H1 (cell line): ENCODE measurements around the gene NOL9. TPM values are rescaled to one million over a fixed set of nuclear protein-coding genes. Genes with fewer than 3 reads are reported as not detected.
A peak's percentile ranks its signal among the peaks of the same experiment; 100 is the strongest.

Source experiments
- CTCF ChIA-PET: fragments of 300-600 bp; sonication (Branson Sonifier 250); formaldehyde crosslinking; loops from one replicate; lab custom pipeline; 2021; ENCODE audit not compliant: partially characterized antibody; lab: Charles Lee
- POLR2A ChIA-PET: fragments of 300-600 bp; sonication (Branson Sonifier 250); formaldehyde crosslinking; loops from one replicate; lab custom pipeline; 2021; ENCODE audit warnings: inconsistent platforms; ENCODE audit not compliant: partially characterized antibody; lab: Charles Lee
- DNase-seq, 2 experiments: peaks; one replicate each; pipeline versions ENCODE4 v3.0.0 to v3.0.0-alpha.2; 2010 to 2022; ENCODE audit warnings: low spot score in 2 of 2, low read depth in 1 of 2, mixed read lengths in 1 of 2
- FAIRE-seq: peaks from 2 replicates; lab custom pipeline; 2011; peaks lifted over from hg19 to GRCh38; lab: Jason Lieb, UNC
- H2AFZ ChIP-seq: 2 replicates; pipeline ENCODE4 v1.8.1; 2012; ENCODE audit warnings: low read length, inconsistent platforms
- H2AK5ac ChIP-seq: 2 replicates; pipeline ENCODE4 v1.6.1; 2013; ENCODE audit warnings: low read depth, low read length
- H2BK120ac ChIP-seq: replicated peaks from 2 replicates; pipeline ENCODE3; 2013; ENCODE audit warnings: low read depth, low read length, inconsistent platforms
- H2BK12ac ChIP-seq: 2 replicates; pipeline ENCODE4 v1.6.1; 2013; ENCODE audit warnings: low read depth, low read length
- H2BK15ac ChIP-seq: 2 replicates; pipeline ENCODE4 v1.6.1; 2013; ENCODE audit warnings: low read length
- H2BK20ac ChIP-seq: 2 replicates; pipeline ENCODE4 v1.6.1; 2013; ENCODE audit warnings: low read length
- H2BK5ac ChIP-seq: 2 replicates; pipeline ENCODE4 v1.6.1; 2013; ENCODE audit warnings: low read depth, low read length
- H3K14ac ChIP-seq: 2 replicates; pipeline ENCODE4 v1.6.1; 2013; ENCODE audit warnings: inconsistent platforms; ENCODE audit not compliant: insufficient read length
- H3K18ac ChIP-seq: 2 replicates; pipeline ENCODE4 v1.6.1; 2013; ENCODE audit warnings: low read length; ENCODE audit errors: extremely low read depth
- H3K23ac ChIP-seq: 2 replicates; pipeline ENCODE4 v1.6.1; 2013; ENCODE audit warnings: inconsistent platforms; ENCODE audit not compliant: insufficient read length
- H3K23me2 ChIP-seq: 2 replicates; pipeline ENCODE4 v1.6.1; 2013; ENCODE audit warnings: low read depth, low read length
- H3K27ac ChIP-seq: 2 replicates; pipeline ENCODE4 v1.6.1; 2011; ENCODE audit warnings: low read depth, low read length, inconsistent platforms
- H3K27me3 ChIP-seq, 4 experiments: replicated peaks in 1 of 4; 1 replicate in 1 of 4; 2 replicates in 3 of 4; pipeline versions ENCODE4 v1.6.1 to v1.8.1; 2011 to 2013; ENCODE audit warnings: low read length in 3 of 4, mild to moderate bottlenecking in 3 of 4, inconsistent platforms in 2 of 4, mixed read lengths in 2 of 4, moderate library complexity in 1 of 4; ENCODE audit not compliant: control insufficient read depth in 3 of 4, insufficient read depth in 3 of 4; ENCODE audit errors: extremely low read depth in 1 of 4
- H3K36me3 ChIP-seq, 4 experiments: 2 replicates each; pipeline versions ENCODE4 v1.6.1 to v1.8.1; 2011 to 2013; ENCODE audit warnings: mild to moderate bottlenecking in 4 of 4, low read length in 3 of 4, moderate library complexity in 2 of 4, control low read depth in 1 of 4, inconsistent platforms in 1 of 4; ENCODE audit not compliant: insufficient read depth in 4 of 4, control insufficient read depth in 2 of 4
- H3K4ac ChIP-seq: replicated peaks from 2 replicates; pipeline ENCODE3; 2013; ENCODE audit warnings: low read length, low read depth, mixed read lengths, inconsistent platforms; ENCODE audit not compliant: insufficient read length
- H3K4me1 ChIP-seq, 4 experiments: replicated peaks in 1 of 4; 1 replicate in 1 of 4; 2 replicates in 3 of 4; pipeline versions ENCODE4 v1.6.1 to v1.8.1; 2011 to 2013; ENCODE audit warnings: low read length in 3 of 4, inconsistent platforms in 2 of 4, mixed read lengths in 1 of 4; ENCODE audit not compliant: insufficient read depth in 4 of 4, control insufficient read depth in 3 of 4
- H3K4me2 ChIP-seq, 2 experiments: 2 replicates each; pipeline versions ENCODE4 v1.6.1 to v1.8.1; 2011 to 2013; ENCODE audit warnings: low read depth in 2 of 2, low read length in 2 of 2, control low read depth in 1 of 2, inconsistent platforms in 1 of 2, mild to moderate bottlenecking in 1 of 2; ENCODE audit not compliant: insufficient read depth in 1 of 2
- H3K4me3 ChIP-seq, 4 experiments: fragments of 200-600, 300-600 bp in 1 of 4; sonication (generic), shearing (Covaris generic), sonication (Bioruptor Twin) in 1 of 4; 2 replicates each; pipeline versions ENCODE4 v1.5.1 to v1.8.1; 2011 to 2016; ENCODE audit warnings: low read length in 4 of 4, low read depth in 3 of 4, control low read depth in 2 of 4, inconsistent platforms in 2 of 4, mild to moderate bottlenecking in 2 of 4, mixed read lengths in 1 of 4, moderate library complexity in 1 of 4; ENCODE audit not compliant: insufficient read depth in 2 of 4; ENCODE audit errors: extremely low read depth in 1 of 4
- H3K56ac ChIP-seq: replicated peaks from 2 replicates; pipeline ENCODE3; 2013; ENCODE audit warnings: low read depth, mild to moderate bottlenecking, mixed read lengths, low read length, inconsistent platforms; ENCODE audit not compliant: insufficient read length
- H3K79me1 ChIP-seq: 2 replicates; pipeline ENCODE4 v1.6.1; 2013; ENCODE audit warnings: low read depth, low read length, control low read depth
- H3K79me2 ChIP-seq, 2 experiments: 2 replicates each; pipeline versions ENCODE4 v1.6.1 to v1.8.1; 2012 to 2013; ENCODE audit warnings: low read length in 2 of 2, mild to moderate bottlenecking in 2 of 2, inconsistent platforms in 1 of 2; ENCODE audit not compliant: insufficient read depth in 2 of 2, control insufficient read depth in 1 of 2
- H3K9ac ChIP-seq, 4 experiments: replicated peaks in 1 of 4; 1 replicate in 1 of 4; 2 replicates in 3 of 4; pipeline versions ENCODE4 v1.6.1 to v1.8.1; 2011 to 2013; ENCODE audit warnings: low read depth in 3 of 4, low read length in 3 of 4, control low read depth in 2 of 4, mild to moderate bottlenecking in 2 of 4, moderate library complexity in 2 of 4, inconsistent platforms in 1 of 4; ENCODE audit errors: extremely low read depth in 1 of 4
- H3K9me3 ChIP-seq, 2 experiments: 2 replicates each; pipeline versions ENCODE4 v1.6.1 to v1.8.1; 2012 to 2013; ENCODE audit warnings: mild to moderate bottlenecking in 2 of 2, moderate library complexity in 2 of 2, control low read depth in 1 of 2, inconsistent platforms in 1 of 2, low read depth in 1 of 2, low read length in 1 of 2, mixed read lengths in 1 of 2; ENCODE audit not compliant: insufficient read depth in 2 of 2
- H4K20me1 ChIP-seq, 2 experiments: replicated peaks in 1 of 2; 2 replicates each; pipeline versions ENCODE3 to v1.8.1; 2011 to 2013; ENCODE audit warnings: inconsistent platforms in 2 of 2, low read length in 2 of 2, mild to moderate bottlenecking in 1 of 2; ENCODE audit not compliant: insufficient read depth in 2 of 2, control insufficient read depth in 1 of 2
- H4K5ac ChIP-seq: 2 replicates; pipeline ENCODE4 v1.6.1; 2013; ENCODE audit warnings: low read length, low read depth, mixed read lengths, inconsistent platforms; ENCODE audit not compliant: insufficient read length
- H4K8ac ChIP-seq: 2 replicates; pipeline ENCODE4 v1.8.0; 2013; ENCODE audit warnings: mild to moderate bottlenecking, moderate library complexity, low read length, inconsistent platforms; ENCODE audit not compliant: insufficient read depth; ENCODE audit errors: extremely low read depth
- H4K91ac ChIP-seq: replicated peaks from 2 replicates; pipeline ENCODE3; 2013; ENCODE audit warnings: low read length, mixed read lengths, inconsistent platforms; ENCODE audit not compliant: insufficient read length
- ASH2L ChIP-seq: fragments of 200-600, 300-600 bp; sonication (generic); IDR thresholded peaks from one replicate; pipeline ENCODE4 v1.7.1; 2017; ENCODE audit warnings: low read length
- RNF2 ChIP-seq: fragments of 200-900, 300-1000 bp; sonication (generic); IDR thresholded peaks from 2 replicates; pipeline ENCODE4 v1.7.1; 2016; ENCODE audit warnings: borderline replicate concordance, low read depth, mild to moderate bottlenecking, antibody characterized with exemption, low read length; ENCODE audit not compliant: poor library complexity, severe bottlenecking; ENCODE audit errors: missing control alignments
- WGBS, 2 experiments: shearing (Covaris generic) in 1 of 2; methylation state at CpG; one replicate each; pipeline versions ENCODE4 v1.1.6 to v1.1.7; 2013 to 2015; ENCODE audit warnings: low lambda C conversion rate in 2 of 2, mixed read lengths in 2 of 2, inconsistent platforms in 1 of 2, low coverage in 1 of 2, missing lambda C conversion rate in 1 of 2; ENCODE audit not compliant: insufficient replicate concordance in 2 of 2, insufficient coverage in 1 of 2, insufficient read length in 1 of 2; ENCODE audit errors: extremely low coverage in 1 of 2, missing lambda C conversion rate in 1 of 2; 5-methylcytosine and 5-hydroxymethylcytosine counted together
- polyA plus RNA-seq, 7 experiments: library from polyadenylated mRNA; depleted of rRNA in 3 of 7; stranded (reverse) in 5 of 7; unstranded in 2 of 7; fragments of >200 nt in 5 of 7; fragments of 200-250 nt in 2 of 7; gene quantifications; 1 replicate in 5 of 7; 2 replicates in 1 of 7; 4 replicates in 1 of 7; pipeline versions ENCODE4 v1.2.1 to v1.2.3, GENCODE V29; 2011 to 2013; ENCODE audit warnings: missing spikeins in 2 of 7, mixed read lengths in 2 of 7
- total RNA-seq: library from RNA; stranded (reverse); fragmentation: NEBNext Ultra II Directional; extraction: Animal tissue kit (Norgen Biotek cat#: 25700); gene quantifications from 2 replicates; pipeline ENCODE4 v1.2.1, GENCODE V29; 2021

Gene NOL9
- total and polyA plus RNA-seq, 2 of the 8 experiments (the other 6 are each of a cell fraction or from before 2014, with no cell fraction given) = 17.1 to 38.1 TPM

- no peak overlapping the region for H3K4ac ChIP-seq
- no peak overlapping the region for H2BK15ac ChIP-seq
- H2AFZ ChIP-seq = no peak overlapping the region
- no peak overlapping the region for H4K91ac ChIP-seq
- FAIRE-seq (no peak), DNase-seq (no peak)
- peaks cover 0 to 22% of the 10 kb centered on the region in 2 experiments for H4K20me1 ChIP-seq
- H2BK120ac ChIP-seq = no peak overlapping the region
- WGBS, 2 experiments = 86% methylated on average over 1 of the region's 1 CpG; no CpG with 5 or more reads in 1 of the 2 experiments
- ChIA-PET POLR2A (interaction anchor here (0.9 to 17.4 kb wide), 2 partner anchors 18 to 28 kb away, joined by 3 to 196 read pairs; partner anchors contain the start of genes KLHL21 and NOL9), CTCF (interaction anchor here (0.6 to 4.3 kb wide), 5 partner anchors 11 to 50 kb away, joined by 3 to 23 read pairs (median 6); partner anchors contain the start of genes NOL9 and TAS1R1)
- no peak overlapping the region for H3K4me2 ChIP-seq
- TF ChIP-seq ASH2L (no peak), RNF2 (no peak)
- H3K9me3 ChIP-seq = no peaks in the 10 kb centered on the region
- no peak overlapping the region for H3K23ac ChIP-seq
- H3K79me1 ChIP-seq = peaks cover 8% of the 10 kb centered on the region
- H3K27ac ChIP-seq = no peak overlapping the region
- H3K79me2 ChIP-seq = peaks cover 0 to 13% of the 10 kb centered on the region in 2 experiments; a peak in 1 of 4 replicates
- H3K14ac ChIP-seq = no peak overlapping the region
- no peak overlapping the region for H2BK5ac ChIP-seq
- peaks cover 0 to 17% (median 13%) of the 10 kb centered on the region in 4 experiments; a peak in 6 of 7 replicates for H3K4me1 ChIP-seq
- no peak overlapping the region for H2BK12ac ChIP-seq
- peak overlapping the region in 1 of 4 experiments; percentile 13; a peak in 1 of 7 replicates for H3K9ac ChIP-seq
- H4K5ac ChIP-seq = no peak overlapping the region
- no peak overlapping the region for H3K18ac ChIP-seq
- H3K36me3 ChIP-seq = peaks cover 0 to 1% (median 0%) of the 10 kb centered on the region in 4 experiments; a peak in 3 of 8 replicates
- no peak overlapping the region for H3K4me3 ChIP-seq
- no peak overlapping the region for H4K8ac ChIP-seq
- H3K23me2 ChIP-seq = peaks cover 5% of the 10 kb centered on the region
- no peak overlapping the region for H2AK5ac ChIP-seq
- no peak overlapping the region for H3K56ac ChIP-seq
- H2BK20ac ChIP-seq = no peak overlapping the region
- H3K27me3 ChIP-seq = no peaks in the 10 kb centered on the region
These were observed 28.1 kb upstream of the NOL9 start for GRCh38 chr1:6582370-6582769.
